Gastroesophageal sphincter (tissue), 4 donors: ENCODE results near the gene OBSCN. TPM values are rescaled to one million over a fixed set of nuclear protein-coding genes. Genes with fewer than 3 reads are reported as not detected.
A peak's percentile ranks its signal among the peaks of the same experiment; 100 is the strongest.

Experiments used
- ATAC-seq: fragments of 150-250 bp; one replicate; pipeline ENCODE4 v1.9.1; 2016; ENCODE audit warnings: mild to moderate bottlenecking, moderate library complexity
- H3K27ac ChIP-seq, 4 donors: fragments of 200-600 bp; sonication (generic) in 3 of 4; 1 replicate in 3 of 4; 2 replicates in 1 of 4; pipeline ENCODE4 v1.5.1; 2016 to 2019
- H3K27me3 ChIP-seq: fragments of 200-600 bp; sonication (generic); one replicate; pipeline ENCODE4 v1.5.1; 2019
- H3K36me3 ChIP-seq, 2 donors: fragments of 200-600 bp; sonication (generic); one replicate each; pipeline ENCODE4 v1.5.1; 2019; ENCODE audit warnings: control low read depth in 1 of 2
- H3K4me1 ChIP-seq, 3 donors: fragments of 200-600 bp; sonication (generic); 1 replicate in 2 of 3; 2 replicates in 1 of 3; pipeline ENCODE4 v1.5.1; 2016 to 2019; ENCODE audit warnings: control low read depth in 2 of 3
- H3K4me3 ChIP-seq, 2 donors: fragments of 200-600 bp; sonication (generic); one replicate each; pipeline ENCODE4 v1.5.1; 2019; ENCODE audit warnings: mild to moderate bottlenecking in 1 of 2, moderate library complexity in 1 of 2
- H3K9me3 ChIP-seq, 3 donors: fragments of 200-600 bp; sonication (generic); one replicate each; pipeline ENCODE4 v1.5.1; 2017 to 2019; ENCODE audit warnings: control low read depth in 2 of 3
- EP300 ChIP-seq: sonication (generic); formaldehyde crosslinking; IDR thresholded peaks from one replicate; pipeline ENCODE4 v1.6.1; 2017; ENCODE audit warnings: antibody characterized with exemption, mild to moderate bottlenecking
- POLR2A ChIP-seq, 2 donors: fragments of 450-650 bp; IDR thresholded peaks; one replicate each; pipeline ENCODE4 v1.6.1; 2017; ENCODE audit warnings: antibody characterized with exemption in 2 of 2, mild to moderate bottlenecking in 2 of 2, moderate library complexity in 1 of 2
- POLR2AphosphoS5 ChIP-seq: sonication (generic); formaldehyde crosslinking; IDR thresholded peaks from one replicate; pipeline ENCODE4 v1.6.1; 2017; ENCODE audit warnings: antibody characterized with exemption
- WGBS, 2 donors: methylation state at CpG; one replicate each; pipeline ENCODE4 v1.1.5; 2018; ENCODE audit warnings: low coverage in 1 of 2; 5-methylcytosine and 5-hydroxymethylcytosine counted together
- total RNA-seq, 4 donors: library from RNA; depleted of rRNA; stranded (reverse); fragments of >200 nt; gene quantifications; one replicate each; pipeline ENCODE4 v1.1.0, GENCODE V29; 2016
- TF ChIP-seq, protein P1 (sequence below), 4 experiments: fragments of 200-600 bp in 2 of 4; fragments of 450-650 bp in 2 of 4; sonication (generic) in 1 of 4; IDR thresholded peaks; one replicate each; pipeline ENCODE4 v1.5.1; 2017 to 2019; ENCODE audit warnings: antibody characterized with exemption in 4 of 4, mild to moderate bottlenecking in 2 of 4, moderate library complexity in 2 of 4

OBSCN gene
- total RNA-seq, 4 donors from 2014 or later, result 11.1 to 28.4 (median 20.9) TPM

DNA sequence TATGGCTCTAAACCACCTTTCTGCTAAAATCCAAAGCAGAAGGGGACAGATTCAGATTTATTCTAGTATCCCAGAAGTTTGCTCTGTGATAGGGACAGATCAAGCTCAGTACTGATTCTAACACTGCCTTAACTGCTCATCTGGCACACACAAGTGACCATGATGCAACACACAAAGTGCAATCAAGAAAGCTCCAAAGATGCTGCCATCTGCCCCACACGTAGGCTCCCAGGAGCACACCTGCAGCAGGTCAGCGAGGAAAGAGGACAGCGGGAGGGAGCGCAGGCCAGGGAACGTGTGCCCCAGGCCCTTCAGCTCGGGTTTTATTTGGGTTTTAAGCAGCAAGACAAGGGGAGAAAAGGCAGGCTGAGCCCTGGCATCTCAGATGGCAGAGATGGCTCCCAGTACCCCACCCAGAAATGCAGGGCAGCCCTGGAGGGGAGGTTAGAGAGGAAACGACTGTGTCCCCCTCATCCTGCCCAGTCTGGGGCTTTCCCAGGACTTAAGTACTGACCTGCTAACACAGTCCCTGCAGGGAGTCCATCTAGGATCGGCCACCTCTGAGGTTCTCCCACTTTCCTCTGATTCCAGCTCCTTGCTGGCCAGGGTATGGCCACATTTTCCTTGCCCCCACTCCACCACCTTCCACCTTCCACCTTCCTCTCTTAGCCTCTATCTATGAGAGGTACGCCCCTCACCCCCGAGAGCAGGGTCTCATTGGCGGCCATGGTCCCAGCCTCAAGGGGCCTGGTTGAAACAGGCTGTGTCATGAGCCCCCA, 197.5 kb downstream of the OBSCN start:
- TF ChIP-seq POLR2AphosphoS5 (no peak), POLR2A (IDR thresholded peaks at IDR 0.05) (no peak), EP300 (no peak)
- TF ChIP-seq, protein P1, sequence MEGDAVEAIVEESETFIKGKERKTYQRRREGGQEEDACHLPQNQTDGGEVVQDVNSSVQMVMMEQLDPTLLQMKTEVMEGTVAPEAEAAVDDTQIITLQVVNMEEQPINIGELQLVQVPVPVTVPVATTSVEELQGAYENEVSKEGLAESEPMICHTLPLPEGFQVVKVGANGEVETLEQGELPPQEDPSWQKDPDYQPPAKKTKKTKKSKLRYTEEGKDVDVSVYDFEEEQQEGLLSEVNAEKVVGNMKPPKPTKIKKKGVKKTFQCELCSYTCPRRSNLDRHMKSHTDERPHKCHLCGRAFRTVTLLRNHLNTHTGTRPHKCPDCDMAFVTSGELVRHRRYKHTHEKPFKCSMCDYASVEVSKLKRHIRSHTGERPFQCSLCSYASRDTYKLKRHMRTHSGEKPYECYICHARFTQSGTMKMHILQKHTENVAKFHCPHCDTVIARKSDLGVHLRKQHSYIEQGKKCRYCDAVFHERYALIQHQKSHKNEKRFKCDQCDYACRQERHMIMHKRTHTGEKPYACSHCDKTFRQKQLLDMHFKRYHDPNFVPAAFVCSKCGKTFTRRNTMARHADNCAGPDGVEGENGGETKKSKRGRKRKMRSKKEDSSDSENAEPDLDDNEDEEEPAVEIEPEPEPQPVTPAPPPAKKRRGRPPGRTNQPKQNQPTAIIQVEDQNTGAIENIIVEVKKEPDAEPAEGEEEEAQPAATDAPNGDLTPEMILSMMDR (IDR thresholded peaks at IDR 0.05), result no peak
- H3K27ac ChIP-seq, result peak overlapping the region in 1 of 4 donors; percentile 91
- H3K27me3 ChIP-seq, result no peaks in the 10 kb centered on the region
- peak overlapping the region; percentile 86 to 99 for H3K4me3 ChIP-seq
- WGBS, 2 donors, result 30 to 32% methylated on average over 5 to 6 of the region's 11 CpGs
- H3K9me3 ChIP-seq, result no peaks in the 10 kb centered on the region
- peaks cover 6 to 85% (median 24%) of the 10 kb centered on the region in 3 donors for H3K4me1 ChIP-seq
- no peak for ATAC-seq
- H3K36me3 ChIP-seq, result peaks cover 0 to 35% of the 10 kb centered on the region in 2 donors

DNA sequence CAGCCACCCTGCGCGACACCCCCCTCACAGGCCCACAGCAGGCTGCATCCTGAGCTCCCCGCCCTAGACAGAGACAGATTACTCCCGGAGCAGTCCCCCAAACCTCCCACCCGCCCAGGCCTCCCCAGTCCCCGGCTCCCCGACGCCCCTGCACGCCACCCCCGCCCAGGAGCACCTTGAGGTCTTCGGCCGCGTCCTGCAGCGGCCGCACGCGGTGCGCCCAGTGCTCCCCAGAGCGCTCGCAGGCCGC, 198.1 kb downstream of the OBSCN start:
- Histone ChIP-seq H3K27me3 (no peaks in the 10 kb centered on the region), H3K4me1 (peaks cover 6 to 80% (median 24%) of the 10 kb centered on the region in 3 donors), H3K9me3 (no peaks in the 10 kb centered on the region), H3K27ac (peak overlapping the region; percentile 41 to 91 (median 88)), H3K4me3 (peak overlapping the region; percentile 86 to 99), H3K36me3 (peaks cover 0 to 35% of the 10 kb centered on the region in 2 donors)
- no peak for TF ChIP-seq EP300
- no peak for TF ChIP-seq POLR2AphosphoS5
- no peak for TF ChIP-seq POLR2A (IDR thresholded peaks at IDR 0.05)
- TF ChIP-seq, protein P1 (IDR thresholded peaks at IDR 0.05), result no peak
- no CpG with 5 or more reads among the region's 21 CpGs for WGBS, 2 donors
- no peak for ATAC-seq

DNA sequence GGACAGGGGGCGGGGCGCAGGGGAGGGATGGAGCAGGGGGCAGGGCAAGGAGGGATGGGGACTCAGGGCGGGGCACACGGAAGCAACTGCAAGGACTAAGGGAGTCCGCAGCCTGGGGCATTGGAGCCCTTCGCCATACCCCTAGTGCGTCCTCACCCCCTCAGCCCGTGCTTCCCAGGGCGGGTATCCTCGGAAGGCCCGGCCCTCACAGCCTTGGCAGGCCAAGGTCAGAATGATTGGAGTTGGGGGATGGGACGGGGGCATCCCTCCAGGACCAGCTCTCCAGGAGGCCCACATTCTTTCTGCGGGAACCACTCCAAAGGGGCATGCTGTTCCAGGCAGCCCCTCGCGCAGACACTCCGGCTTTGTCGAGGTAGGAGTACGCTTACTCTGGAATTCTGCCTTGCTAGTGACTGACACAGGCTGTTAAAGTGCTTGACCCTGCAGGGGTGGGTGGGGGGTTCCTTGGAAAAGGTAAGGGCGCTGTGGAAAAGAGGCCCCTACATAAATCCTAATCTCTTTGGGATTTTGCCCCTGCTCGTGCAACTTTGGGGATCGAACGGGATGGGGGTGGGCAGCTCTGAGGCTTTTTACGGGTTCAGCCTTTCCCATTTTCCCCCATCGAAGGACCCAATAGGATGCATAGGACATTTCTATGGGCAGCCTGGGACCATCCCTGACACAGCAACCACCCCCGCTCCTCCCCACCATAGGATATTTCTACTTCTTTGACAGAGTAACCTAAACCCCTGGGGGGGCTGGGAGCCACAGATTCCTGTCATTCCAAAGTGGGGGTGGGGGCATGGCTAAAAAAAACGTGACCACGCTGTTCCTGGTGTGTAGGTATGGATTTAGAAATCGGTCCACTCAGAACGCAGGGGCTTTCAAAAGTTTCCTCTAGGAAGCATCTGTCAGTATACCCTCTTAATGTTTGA, 199.5 kb downstream of the OBSCN start:
- peak overlapping the region in 3 of 4 donors; percentile 85 to 91 (median 90) for H3K27ac ChIP-seq
- H3K4me3 ChIP-seq, result peak overlapping the region; percentile 86 to 99
- peaks cover 6 to 65% (median 24%) of the 10 kb centered on the region in 3 donors for H3K4me1 ChIP-seq
- 16 to 46% methylated on average over 7 to 8 of the region's 29 CpGs for WGBS, 2 donors
- peaks cover 0 to 29% of the 10 kb centered on the region in 2 donors for H3K36me3 ChIP-seq
- TF ChIP-seq, protein P1 (IDR thresholded peaks at IDR 0.05), result no peak
- no peaks in the 10 kb centered on the region for H3K27me3 ChIP-seq
- no peaks in the 10 kb centered on the region for H3K9me3 ChIP-seq
- no peak for ATAC-seq

DNA sequence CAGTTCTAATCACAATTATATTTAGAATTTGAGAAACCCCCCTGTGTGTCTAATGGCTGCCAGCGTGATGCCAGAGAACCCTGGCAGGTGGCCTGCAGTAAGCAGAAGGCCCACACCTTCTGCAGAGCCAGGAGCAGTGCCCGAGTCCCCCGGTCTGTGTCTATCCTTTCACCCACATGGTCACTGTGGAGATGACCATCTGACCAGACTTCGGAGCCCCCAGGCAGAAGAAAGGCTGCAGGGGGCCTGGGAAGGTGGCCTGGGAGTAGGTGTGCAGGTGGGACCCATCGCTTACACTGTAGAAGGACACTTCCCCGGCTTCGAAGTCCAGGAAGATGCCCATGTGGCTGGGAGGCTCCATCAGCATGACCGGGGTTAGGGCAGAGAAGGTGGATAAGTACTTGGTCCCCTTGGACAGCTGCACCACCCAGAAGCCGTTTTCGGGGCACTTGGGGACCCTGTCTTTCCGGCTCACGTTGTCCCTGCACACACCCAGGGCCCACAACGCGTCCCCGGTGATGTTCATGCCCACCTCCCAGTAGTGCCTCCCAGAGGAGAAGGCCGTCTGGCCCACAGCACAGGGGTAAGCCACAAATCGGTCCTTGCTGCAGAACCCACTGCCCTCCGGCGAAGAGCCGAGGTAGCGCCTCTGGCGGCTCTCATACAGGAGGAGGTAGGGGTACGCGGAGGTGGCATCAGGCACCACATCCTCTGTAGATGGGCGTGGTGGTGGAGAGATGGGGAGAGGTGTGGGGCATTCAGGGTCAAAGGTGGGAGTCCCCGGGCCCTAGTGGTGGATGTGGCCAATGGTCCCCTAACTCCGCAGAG, 200.4 kb downstream of the OBSCN start:
- Histone ChIP-seq H3K27me3 (no peaks in the 10 kb centered on the region), H3K4me1 (peaks cover 6 to 57% (median 24%) of the 10 kb centered on the region in 3 donors), H3K36me3 (peaks cover 0 to 20% of the 10 kb centered on the region in 2 donors), H3K9me3 (no peaks in the 10 kb centered on the region), H3K4me3 (peak overlapping the region in 1 of 2 donors; percentile 99), H3K27ac (peak overlapping the region in 3 of 4 donors; percentile 85 to 91 (median 90))
- no peak for ATAC-seq
- TF ChIP-seq, protein P1 (IDR thresholded peaks at IDR 0.05), result no peak
- no peak for TF ChIP-seq EP300
- WGBS, 2 donors, result no CpG with 5 or more reads among the region's 27 CpGs
